GM21723 (cell line): ENCODE measurements around the gene CYFIP2.

Experiments used
- ATAC-seq: cut with Tn5 transposase; IDR thresholded peaks from one replicate; pipeline ENCODE4 v1.9.1; 2021; ENCODE audit warnings: mild to moderate bottlenecking, moderate library complexity; ENCODE audit not compliant: unreplicated experiment

Gene CYFIP2

DNA sequence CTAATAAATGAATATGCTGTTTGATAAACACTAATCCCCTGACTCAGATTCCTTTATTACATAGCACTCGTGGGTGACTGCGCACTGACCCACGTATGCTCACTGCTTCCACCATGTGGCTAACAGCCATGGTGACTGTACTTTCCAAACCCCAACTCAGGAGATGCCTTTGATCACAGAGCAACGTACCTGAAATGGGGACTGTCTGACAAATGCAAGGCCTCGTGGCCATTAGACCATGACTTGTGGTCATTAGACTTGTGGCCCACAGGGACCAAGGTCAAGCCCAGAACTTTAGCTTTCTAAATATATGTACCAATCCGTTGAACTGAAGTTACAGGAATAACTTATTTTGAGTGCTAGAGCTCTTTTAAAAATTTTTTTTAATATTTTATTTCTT is 46.6 kb downstream of the CYFIP2 start:
- ATAC-seq: peak; percentile 80

DNA sequence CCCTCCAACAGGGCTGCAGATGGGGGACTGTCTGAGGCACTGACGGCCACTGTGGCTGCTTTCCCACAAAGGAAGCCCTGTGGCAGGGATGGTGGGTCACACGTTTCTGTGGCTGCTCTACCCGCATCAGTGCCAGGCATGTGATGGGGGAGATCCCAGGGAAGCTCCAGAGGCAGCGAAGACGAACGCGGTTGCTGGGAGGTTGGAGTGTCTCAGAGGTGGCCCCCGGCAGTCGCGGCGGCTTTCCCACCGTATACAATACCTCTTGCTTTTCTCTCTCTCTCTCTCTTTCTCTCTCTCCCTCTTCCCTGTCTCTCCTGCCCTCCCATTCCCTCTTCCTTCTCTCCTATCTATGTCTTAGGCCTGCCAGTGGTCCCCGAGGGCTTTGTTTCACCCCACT is 56.7 kb downstream of the CYFIP2 start:
- no peak for ATAC-seq

DNA sequence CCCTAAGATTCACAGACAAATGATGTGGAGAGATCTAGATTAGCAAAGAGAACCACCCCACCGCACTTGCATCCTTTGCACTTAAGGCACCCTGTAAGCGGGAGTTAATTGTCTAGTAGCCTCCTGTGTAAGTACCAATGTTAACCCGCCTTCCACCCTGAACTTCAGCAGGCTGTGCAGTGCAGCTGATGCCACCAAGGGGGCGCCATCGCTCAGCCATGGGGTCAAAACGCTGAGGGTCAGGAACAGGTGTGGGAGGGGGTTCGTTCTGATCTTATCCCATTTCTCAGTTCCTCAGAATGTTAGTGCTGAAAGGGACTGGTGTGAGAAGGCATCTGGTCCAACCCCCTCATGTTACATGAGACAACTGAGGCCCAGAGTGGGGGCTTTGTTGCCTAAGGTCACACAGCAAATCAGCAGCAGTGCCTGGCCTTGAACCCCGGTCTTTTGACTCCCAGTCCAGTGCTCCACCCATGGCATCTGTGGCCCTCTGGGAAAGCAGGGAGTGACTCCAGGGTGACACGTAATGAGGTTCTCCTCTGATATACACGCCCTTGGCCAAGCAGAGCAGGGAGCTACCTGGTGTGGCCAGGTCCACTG is 57.3 kb downstream of the CYFIP2 start:
- no peak for ATAC-seq

DNA sequence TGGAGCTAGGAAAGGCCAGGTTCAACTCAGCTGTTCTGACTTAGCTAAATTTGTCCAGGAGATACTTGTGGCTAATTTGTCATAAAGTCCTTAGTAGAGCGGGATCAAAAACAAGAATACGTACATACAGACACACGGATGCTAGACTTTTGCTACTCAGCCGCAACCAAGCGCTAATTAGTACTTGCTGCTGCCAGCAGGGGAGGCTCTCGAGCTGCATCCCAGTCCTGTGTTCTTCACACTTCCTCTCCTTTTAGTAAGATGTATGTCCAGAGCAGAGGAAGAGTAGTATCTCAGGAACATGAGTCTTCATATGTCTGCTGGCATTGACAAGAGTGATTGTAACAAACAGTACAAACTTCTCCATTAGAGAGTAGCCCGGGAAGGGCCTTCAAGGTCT is 58.3 kb downstream of the CYFIP2 start:
- no peak for ATAC-seq

DNA sequence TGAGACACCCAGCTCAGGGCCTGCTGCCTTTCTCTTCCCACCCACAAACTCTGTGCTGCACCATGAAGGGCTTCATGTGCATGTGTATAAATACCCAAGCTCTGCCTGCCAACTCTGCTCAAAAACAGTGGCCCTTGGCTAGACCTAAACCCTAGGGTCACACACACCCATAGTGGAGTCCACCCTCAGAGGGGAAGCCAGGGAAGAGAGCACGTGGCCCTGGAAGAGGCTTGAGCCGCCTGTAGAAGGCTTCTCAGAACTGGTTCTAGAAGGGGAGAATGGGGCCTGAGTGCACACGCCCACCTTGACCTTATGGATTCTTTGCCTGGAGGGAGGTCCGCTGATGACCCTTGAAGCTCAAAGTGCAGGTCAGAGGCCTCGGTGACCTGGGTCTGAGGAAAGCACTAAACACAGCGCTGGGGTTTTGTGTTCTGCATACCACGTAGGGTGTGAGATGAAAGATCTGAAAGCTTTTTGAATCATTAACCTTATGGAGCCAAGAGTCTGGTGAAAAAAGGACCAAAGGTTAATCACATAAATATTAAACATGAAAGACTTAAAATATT is 60.6 kb downstream of the CYFIP2 start:
- no peak for ATAC-seq

DNA sequence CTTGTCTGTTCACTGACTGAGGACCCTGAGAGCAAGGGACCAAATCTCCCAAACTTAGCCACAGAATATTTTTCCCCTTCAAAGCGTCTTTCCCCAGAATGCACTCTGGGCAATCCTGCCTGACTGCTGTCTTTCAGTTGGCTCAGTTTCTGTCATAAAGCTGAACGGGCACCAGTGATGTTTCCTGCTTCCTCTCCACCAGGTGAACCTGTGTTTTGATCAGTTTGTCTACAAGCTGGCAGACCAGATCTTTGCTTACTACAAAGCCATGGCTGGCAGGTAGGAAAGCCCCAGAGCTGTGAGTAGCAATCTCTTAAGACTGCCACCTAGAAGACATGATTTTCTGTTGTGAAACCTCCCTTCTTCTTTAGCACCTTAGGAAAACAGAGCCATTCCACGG is 61.8 kb downstream of the CYFIP2 start:
- ATAC-seq: no peak

DNA sequence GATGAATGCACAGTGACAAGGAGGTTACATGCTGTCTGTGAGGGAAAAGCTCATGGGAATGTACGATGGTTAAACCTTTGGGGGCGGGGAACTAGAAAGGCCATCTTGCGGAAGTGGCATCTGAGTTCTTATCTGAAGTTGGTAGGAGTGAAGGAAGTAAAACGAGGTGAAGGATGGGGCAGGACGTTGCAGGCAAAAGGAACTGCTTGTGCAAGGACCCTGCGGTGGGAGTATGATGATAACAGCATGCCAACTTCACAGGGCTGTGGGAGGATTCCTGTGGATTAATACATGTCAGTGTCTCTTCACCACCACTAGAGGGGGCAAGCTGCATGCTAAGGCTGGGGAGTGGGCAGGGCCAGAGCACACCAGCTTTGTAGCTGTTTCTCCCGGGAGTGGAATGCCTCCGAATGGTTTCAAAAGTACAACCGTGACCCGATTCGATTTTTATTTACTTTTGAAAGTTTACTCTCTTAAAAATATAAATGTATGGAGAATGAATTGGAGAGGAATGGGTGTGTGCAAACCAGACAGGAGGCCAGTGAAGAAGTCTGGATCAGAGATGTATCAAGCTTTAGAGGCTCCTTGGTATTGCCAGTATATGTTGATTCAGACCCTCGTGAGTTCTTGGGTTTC is 62.5 kb downstream of the CYFIP2 start:
- peak; percentile 94 for ATAC-seq

DNA sequence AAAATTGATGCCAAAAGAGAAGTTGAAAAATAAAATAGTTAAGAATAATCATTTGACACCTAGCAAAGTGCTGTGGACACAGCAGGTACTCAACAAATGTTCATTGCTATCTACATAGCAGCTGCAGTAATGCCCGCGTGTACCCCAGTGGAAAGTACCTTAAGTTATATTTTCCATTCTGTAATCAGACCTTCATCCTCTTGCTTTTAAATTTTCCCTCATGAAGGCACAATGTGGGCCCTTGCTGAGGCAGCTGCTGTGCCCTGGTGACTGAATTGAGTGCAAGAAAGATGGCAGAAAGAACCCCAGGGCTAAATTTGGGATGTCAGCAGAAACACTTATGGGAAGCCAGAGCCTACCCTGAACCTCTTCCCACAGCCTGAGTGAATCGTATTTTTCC is 65.9 kb downstream of the CYFIP2 start:
- ATAC-seq: no peak

DNA sequence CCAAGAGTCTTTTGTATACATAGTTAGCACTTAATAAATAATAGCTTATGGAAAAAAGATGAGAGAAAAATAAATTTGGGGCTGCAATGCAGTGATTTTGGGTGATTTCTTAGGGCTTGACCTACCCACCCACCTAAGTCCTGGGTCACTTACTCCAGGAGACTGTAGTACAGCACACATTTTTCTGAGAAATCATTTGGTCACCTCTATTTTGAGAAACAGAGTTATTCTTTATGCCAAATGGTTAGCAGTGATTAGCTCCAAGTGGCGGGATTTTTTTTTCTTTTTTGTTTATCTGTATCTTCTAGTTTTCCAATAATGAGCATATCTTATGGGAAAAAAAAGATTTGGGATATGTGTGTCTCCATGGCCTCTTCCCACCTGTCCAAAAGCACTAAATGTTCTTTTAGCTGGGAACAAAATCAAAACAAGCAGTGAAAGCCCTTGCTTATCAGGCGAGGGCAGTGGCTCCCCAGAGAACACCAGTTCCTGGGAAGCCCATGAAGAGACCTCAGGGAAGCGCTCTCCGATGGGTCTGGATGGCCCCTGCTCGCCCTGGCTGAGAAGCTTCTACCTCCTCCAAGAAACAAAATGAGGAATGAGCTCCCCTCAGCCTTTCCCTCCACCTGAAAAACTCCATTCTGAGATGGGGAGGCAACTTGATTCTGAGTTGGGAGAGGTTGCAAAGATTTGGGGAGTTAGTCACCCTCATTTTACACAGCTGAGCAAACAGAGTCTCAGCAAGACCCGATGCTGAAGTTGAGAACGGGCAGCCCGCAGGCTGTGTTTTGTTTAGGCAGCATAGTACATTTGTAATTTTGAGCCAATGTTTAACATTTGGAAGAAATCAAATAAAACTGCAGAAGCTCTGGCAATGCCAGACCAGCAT is 69.9 kb downstream of the CYFIP2 start:
- no peak for ATAC-seq

DNA sequence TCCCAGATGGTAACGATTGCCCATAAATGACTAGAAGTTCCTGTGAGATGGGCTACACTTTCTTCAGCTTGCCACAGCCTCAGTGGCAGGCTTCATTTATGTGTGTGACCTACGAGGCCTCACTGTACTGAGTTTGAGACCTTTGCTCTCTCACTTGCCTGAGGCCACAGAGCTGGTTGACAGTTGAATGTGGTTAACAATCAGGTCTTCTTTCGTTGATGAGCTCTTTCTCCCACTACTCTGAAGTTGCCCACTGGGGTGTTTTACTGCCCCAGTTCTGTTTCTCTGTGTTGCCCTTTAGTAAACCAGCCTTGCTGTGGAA is 70.5 kb downstream of the CYFIP2 start:
- no peak for ATAC-seq

DNA sequence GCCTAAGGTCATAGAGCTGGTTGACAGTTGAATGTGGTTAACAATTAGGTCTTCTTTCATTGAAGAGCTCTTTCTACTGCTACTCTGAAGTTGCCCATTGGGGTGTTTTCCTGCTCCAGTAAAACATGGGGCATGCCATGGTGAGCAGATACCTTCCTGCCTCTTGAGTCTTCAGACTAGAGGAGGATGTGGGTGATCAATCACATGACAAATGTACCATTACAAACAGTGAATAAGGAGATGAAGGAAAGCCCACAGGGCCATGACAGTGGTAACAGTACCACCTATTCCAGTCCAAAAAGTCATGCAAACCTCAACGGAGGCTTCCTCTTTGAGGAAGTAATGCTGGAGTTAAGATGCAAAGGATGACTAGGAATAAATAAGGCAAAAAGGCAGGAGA is 73.5 kb downstream of the CYFIP2 start:
- no peak for ATAC-seq

DNA sequence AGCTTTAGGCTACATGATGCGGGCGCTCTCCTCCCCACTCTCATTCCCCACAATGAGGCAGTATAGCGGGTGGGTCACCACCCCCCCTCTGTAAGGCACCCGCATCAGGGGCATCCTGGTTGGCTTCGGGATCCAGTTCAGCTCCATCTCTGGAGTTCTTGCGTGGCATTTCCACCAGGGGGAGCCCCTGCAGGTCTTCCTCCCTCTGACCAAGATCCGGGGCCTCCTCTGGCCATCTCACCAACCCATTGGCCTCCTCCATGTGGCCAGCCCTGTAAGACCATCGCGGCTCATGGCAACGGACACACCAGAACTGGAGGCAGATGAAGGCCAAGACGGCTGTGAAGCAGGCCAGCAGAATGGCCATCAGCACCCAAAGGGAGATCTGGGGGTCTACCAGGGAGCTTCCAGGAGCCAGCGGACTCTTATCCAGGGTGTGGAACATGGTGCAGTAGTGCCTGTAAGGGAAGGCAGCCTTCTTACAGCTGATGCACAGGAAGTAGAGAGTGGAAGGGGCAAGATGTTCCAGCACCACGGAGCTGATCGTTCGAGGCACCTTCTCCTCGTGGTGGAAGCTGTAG is 77.0 kb downstream of the CYFIP2 start:
- no peak for ATAC-seq

DNA sequence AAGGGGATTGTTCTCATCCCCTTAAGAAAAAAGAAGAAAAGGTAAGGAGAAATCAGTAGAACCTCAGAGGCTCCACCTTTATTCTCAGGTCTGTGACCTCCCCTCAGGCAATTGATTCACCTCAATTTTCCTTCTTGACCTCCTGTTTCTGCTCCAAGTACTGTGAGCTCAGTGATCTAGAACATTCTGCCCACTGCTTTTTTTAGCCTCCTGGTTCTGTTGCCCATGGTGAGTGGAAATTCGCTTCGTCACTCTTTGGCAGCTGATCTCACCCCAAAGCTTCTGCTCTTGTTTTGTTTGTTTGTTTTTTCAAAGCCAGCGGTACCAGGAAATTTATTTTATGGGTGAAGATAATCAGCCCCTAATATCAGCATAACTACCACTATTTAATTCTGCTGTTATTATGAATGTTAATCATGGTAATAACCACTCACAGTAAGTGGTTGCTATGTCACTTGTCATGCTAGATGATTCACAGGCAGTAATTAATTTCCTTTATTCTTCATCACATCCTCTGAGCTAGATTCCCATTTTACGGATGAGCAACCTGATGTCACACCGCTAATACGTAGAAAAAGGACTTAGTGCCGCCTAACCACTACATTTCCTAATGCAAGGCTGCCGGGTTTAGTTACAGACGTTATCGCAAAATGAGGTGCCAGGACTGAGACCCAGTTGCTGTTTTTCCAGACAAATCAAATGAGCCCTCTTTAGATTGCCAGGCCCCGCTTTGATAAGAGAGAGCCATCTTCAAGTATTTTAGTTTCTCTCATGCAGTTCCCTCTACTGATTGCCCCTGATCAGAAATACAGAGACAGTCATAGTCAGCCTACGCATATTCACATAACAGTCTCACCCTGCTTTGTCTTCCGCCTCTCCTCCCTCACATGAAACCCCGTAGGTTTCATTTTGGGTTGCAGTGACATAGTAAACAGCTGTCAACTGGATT is 78.2 kb downstream of the CYFIP2 start:
- ATAC-seq: no peak

DNA sequence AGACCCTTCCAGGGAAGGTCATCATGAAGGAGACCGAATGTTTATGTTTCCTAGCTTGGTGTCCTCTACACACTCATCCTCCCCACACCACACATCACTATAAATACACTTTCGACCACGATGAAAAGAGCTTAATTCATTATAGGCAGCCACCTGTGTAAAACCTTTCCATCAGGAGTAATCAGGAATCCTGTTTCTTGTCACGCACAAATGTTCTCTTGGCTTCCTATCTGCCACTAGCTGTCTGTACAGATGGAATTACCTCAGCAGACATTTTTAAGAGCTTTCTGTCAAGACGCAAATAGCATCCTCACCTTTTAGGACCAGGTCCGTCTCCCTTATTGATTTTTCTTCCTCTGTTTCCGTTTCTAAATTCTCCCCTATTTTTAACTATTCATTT is 79.1 kb downstream of the CYFIP2 start:
- no peak for ATAC-seq

DNA sequence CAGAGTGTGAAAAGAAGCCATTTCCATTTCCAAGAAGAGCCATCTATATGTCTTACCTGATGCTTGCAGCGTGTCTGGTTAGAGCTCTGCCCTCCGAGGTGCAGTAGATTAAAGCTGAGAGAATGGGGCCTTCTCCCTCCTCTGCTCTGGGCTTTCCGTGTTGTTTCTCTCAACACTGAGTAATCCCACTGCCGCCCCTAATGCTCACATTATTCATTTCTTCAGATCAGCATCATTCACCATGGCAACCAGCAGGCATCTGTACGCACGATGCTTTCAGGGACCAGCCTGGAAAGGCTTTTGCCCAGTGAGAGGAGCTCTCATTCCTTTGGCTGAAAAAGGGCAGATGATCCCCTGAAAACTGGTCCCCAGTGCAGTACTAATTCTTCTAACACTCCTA is 79.6 kb downstream of the CYFIP2 start:
- ATAC-seq: no peak

DNA sequence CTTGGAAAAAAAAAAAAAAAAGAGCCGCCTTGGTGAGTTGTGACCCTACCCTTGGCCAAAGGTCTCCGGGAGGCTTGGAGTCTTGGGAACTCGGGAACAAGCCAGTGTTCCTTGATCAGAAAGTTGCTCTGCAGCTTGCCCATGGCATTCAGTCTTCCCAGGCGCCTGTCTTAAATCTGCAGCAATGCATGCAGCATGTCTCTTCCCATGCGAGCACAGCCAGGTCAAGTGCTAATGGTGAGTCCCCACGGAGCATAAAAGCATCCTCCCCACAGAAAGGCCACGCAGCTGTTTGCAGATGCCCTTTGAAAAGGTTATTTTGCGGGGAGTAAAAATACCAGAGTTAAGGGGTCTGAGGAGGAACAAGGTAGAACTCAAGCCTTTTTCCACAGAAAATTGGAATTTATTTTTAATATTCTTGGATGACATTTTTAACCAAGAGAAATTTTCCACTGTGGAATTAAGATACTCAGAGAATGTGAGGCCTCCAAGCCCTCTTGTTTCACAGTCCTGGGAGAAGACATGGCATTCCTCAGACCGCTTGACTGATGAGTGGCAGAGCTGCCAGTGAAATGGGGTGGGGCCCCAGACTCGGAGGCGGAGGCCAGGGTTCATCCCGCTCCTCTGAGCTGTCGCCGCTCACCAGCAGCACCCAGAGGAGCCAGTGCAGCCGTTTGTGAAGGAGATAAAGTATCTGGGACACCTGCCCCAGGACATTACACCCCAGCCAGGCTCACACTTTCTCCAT is 81.6 kb downstream of the CYFIP2 start:
- ATAC-seq: no peak

DNA sequence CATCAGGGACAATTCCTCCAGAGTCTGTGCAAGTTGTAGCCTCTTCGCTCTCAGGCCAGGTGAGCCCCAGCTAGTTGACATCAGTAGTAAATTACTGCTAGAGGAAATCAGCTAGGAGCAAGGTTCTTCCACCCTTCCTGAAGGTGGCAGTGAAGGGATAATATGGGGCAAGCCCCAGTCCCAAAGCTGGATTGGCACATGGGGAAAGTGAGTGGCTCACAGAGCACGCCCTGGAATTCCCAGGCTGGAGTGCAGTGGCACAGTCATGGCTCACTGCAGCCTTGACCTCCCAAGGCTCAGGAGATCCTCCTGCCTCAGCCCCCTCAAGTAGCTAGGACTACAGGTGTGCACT is 82.1 kb downstream of the CYFIP2 start:
- ATAC-seq: no peak

DNA sequence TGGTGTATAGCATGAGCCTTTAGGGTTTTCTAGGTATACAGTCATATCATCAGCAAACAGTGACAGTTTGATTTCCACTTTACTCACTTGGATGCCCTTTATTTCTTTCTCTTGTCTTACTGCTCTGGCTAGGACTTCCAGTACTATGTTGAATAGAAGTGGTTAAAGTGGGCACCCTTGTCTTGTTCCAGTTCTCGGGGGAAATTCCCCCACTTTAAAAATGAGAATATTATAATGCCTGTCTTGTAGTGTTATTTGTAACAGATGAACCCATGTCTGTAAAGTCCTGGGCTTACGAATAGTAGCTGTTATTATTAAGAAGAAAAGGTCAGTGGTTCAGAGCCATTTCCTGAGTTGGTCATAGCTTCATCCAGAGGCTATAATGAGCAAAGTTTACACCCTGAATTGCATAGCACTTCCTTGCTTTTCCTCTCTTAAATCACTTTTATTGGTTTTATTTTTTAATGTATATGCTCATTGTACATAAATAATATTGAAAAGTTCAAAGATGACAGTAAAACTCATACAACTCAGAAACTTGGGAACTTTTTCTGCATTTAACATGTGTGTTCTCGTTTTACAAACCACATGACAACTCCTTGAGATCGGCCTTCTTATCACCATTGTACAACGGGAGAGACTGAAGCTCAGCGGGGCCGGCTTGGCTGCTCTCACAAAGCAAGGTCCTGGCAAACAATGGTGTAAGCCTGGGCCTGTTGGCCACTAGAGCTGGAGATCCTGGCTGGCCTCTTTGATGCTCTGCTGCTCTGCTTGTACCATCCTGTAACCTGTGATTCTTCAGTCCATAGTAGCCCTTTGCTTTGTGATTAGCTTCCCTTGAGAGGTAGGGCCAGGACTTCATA is 85.2 kb downstream of the CYFIP2 start:
- ATAC-seq: no peak

DNA sequence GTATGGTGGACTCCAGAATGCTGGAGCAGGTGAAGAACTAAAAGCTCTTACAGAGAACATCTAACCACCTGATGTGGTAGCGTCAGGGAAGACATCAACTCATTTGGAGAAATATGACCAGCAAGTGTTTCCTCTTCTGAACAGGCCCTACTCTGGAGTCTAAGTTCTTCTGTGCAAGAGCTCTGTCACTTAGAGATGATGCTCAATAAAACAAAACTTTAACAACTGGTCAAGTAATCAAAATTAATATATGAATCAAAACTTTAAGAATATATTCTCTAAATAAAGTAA is 85.8 kb downstream of the CYFIP2 start:
- no peak for ATAC-seq
